Measurements from ENCODE around the gene PIGV.

PIGV gene

GRCh38 chr1:26772687-26773086, 15.1 kb upstream of the PIGV start:
- no peak for DNase-seq (ENCODE audit: low spot score)

- no peak for DNase-seq (ENCODE audit: low spot score)
Observed at GRCh38 chr1:26774462-26774861, 13.3 kb upstream of the PIGV start.

GRCh38 chr1:26775666-26776065, 12.1 kb upstream of the PIGV start:
- no peak for DNase-seq (ENCODE audit: low spot score)

GRCh38 chr1:26779098-26779668, 8.6 kb upstream of the PIGV start:
- no peak for DNase-seq (ENCODE audit: low spot score)

- no peak for DNase-seq (ENCODE audit: low spot score)
Observed at GRCh38 chr1:26780344-26780957, 7.3 kb upstream of the PIGV start.

GRCh38 chr1:26781206-26781825, 6.4 kb upstream of the PIGV start:
- DNase-seq (ENCODE audit: low spot score) = no peak

- DNase-seq (ENCODE audit: low spot score) = no peak
Observed at GRCh38 chr1:26782521-26783212, 5.1 kb upstream of the PIGV start.

GRCh38 chr1:26783646-26784022, 4.1 kb upstream of the PIGV start:
- no peak for DNase-seq (ENCODE audit: low spot score)

- DNase-seq (ENCODE audit: low spot score) = peak; percentile 81
Observed at GRCh38 chr1:26784023-26784871, 3.5 kb upstream of the PIGV start.

- no peak for DNase-seq (ENCODE audit: low spot score)
Observed at GRCh38 chr1:26784886-26785285, 2.9 kb upstream of the PIGV start.

GRCh38 chr1:26785611-26786436, 1.9 kb upstream of the PIGV start:
- DNase-seq (ENCODE audit: low spot score) = peak; percentile 50

GRCh38 chr1:26786437-26787380, 1.0 kb upstream of the PIGV start:
- peak; percentile 50 for DNase-seq (ENCODE audit: low spot score)

GRCh38 chr1:26787381-26787705, 407 bp upstream of the PIGV start:
- no peak for DNase-seq (ENCODE audit: low spot score)

- DNase-seq (ENCODE audit: low spot score) = no peak
Observed at GRCh38 chr1:26788515-26788785, 700 bp downstream of the PIGV start.

GRCh38 chr1:26788836-26789611, 1.3 kb downstream of the PIGV start:
- peak; percentile 93 for DNase-seq (ENCODE audit: low spot score)

GRCh38 chr1:26789612-26789865, 1.8 kb downstream of the PIGV start:
- no peak for DNase-seq (ENCODE audit: low spot score)

GRCh38 chr1:26789931-26790330, 2.2 kb downstream of the PIGV start:
- no peak for DNase-seq (ENCODE audit: low spot score)

GRCh38 chr1:26790551-26790953, 2.8 kb downstream of the PIGV start:
- no peak for DNase-seq (ENCODE audit: low spot score)

GRCh38 chr1:26791148-26791547, 3.4 kb downstream of the PIGV start:
- DNase-seq (ENCODE audit: low spot score) = no peak

GRCh38 chr1:26791626-26792025, 3.9 kb downstream of the PIGV start:
- DNase-seq (ENCODE audit: low spot score) = no peak
